Endothelial cell (in vitro differentiated cells): ENCODE results near the gene PHF10. TPM values are rescaled to one million over a fixed set of nuclear protein-coding genes. Genes with fewer than 3 reads are reported as not detected.
A peak's percentile ranks its signal among the peaks of the same experiment; 100 is the strongest.
"Not testable (repeated sequence)": the region's sequence is repeated elsewhere in the genome, so short reads cannot be mapped to it uniquely, and the experiment has no call there.

Experiments used
- DNase-seq: peaks from one replicate; pipeline ENCODE4 v3.0.0; 2021; ENCODE audit warnings: low spot score
- H3K27ac Mint-ChIP-seq: one replicate; pipeline ENCODE4 v1.8.0; 2021; ENCODE audit warnings: mixed read lengths, inconsistent platforms; ENCODE audit not compliant: unreplicated experiment
- H3K27me3 Mint-ChIP-seq: one replicate; pipeline ENCODE4 v1.8.0; 2021; ENCODE audit warnings: mild to moderate bottlenecking, moderate library complexity, mixed read lengths, inconsistent platforms; ENCODE audit not compliant: unreplicated experiment
- H3K36me3 Mint-ChIP-seq: one replicate; pipeline ENCODE4 v1.8.0; 2021; ENCODE audit warnings: mild to moderate bottlenecking, low read depth, mixed read lengths, inconsistent platforms; ENCODE audit not compliant: unreplicated experiment
- H3K4me1 Mint-ChIP-seq: one replicate; pipeline ENCODE4 v1.8.0; 2021; ENCODE audit warnings: mild to moderate bottlenecking, mixed read lengths, inconsistent platforms; ENCODE audit not compliant: unreplicated experiment
- H3K4me3 Mint-ChIP-seq: one replicate; pipeline ENCODE4 v1.8.0; 2021; ENCODE audit warnings: mild to moderate bottlenecking, mixed read lengths, inconsistent platforms; ENCODE audit not compliant: unreplicated experiment
- H3K9me3 Mint-ChIP-seq: one replicate; pipeline ENCODE4 v1.8.0; 2021; ENCODE audit warnings: mixed read lengths, inconsistent platforms; ENCODE audit not compliant: unreplicated experiment
- total RNA-seq: library from RNA; stranded (reverse); fragmentation: NEBNext Ultra II Directional; extraction: Animal tissue kit (Norgen Biotek cat#: 25700); gene quantifications from one replicate; pipeline ENCODE4 v1.2.1, GENCODE V29; 2021; ENCODE audit not compliant: unreplicated experiment
- TF ChIP-seq, protein P1 (sequence below): fragments of 200-600 bp; sonication (generic); IDR thresholded peaks from one replicate; pipeline ENCODE4 v1.5.0; 2021; ENCODE audit warnings: antibody characterized with exemption; ENCODE audit not compliant: unreplicated experiment

PHF10 gene
- total RNA-seq, 1 donor from 2014 or later: 33.6 TPM

GRCh38 chr6:169702840-169703246 lies 21.5 kb downstream of the PHF10 start:
- peaks cover 8% of the 10 kb centered on the region for H3K27me3 Mint-ChIP-seq
- H3K36me3 Mint-ChIP-seq: peaks cover 12% of the 10 kb centered on the region
- H3K9me3 Mint-ChIP-seq: no peaks in the 10 kb centered on the region
- peak overlapping the region; percentile 96 for H3K4me3 Mint-ChIP-seq
- TF ChIP-seq, protein P1, sequence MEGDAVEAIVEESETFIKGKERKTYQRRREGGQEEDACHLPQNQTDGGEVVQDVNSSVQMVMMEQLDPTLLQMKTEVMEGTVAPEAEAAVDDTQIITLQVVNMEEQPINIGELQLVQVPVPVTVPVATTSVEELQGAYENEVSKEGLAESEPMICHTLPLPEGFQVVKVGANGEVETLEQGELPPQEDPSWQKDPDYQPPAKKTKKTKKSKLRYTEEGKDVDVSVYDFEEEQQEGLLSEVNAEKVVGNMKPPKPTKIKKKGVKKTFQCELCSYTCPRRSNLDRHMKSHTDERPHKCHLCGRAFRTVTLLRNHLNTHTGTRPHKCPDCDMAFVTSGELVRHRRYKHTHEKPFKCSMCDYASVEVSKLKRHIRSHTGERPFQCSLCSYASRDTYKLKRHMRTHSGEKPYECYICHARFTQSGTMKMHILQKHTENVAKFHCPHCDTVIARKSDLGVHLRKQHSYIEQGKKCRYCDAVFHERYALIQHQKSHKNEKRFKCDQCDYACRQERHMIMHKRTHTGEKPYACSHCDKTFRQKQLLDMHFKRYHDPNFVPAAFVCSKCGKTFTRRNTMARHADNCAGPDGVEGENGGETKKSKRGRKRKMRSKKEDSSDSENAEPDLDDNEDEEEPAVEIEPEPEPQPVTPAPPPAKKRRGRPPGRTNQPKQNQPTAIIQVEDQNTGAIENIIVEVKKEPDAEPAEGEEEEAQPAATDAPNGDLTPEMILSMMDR: no peak
- no peak for DNase-seq
- H3K4me1 Mint-ChIP-seq: peaks cover 33% of the 10 kb centered on the region
- peak overlapping the region; percentile 92 for H3K27ac Mint-ChIP-seq

DNA sequence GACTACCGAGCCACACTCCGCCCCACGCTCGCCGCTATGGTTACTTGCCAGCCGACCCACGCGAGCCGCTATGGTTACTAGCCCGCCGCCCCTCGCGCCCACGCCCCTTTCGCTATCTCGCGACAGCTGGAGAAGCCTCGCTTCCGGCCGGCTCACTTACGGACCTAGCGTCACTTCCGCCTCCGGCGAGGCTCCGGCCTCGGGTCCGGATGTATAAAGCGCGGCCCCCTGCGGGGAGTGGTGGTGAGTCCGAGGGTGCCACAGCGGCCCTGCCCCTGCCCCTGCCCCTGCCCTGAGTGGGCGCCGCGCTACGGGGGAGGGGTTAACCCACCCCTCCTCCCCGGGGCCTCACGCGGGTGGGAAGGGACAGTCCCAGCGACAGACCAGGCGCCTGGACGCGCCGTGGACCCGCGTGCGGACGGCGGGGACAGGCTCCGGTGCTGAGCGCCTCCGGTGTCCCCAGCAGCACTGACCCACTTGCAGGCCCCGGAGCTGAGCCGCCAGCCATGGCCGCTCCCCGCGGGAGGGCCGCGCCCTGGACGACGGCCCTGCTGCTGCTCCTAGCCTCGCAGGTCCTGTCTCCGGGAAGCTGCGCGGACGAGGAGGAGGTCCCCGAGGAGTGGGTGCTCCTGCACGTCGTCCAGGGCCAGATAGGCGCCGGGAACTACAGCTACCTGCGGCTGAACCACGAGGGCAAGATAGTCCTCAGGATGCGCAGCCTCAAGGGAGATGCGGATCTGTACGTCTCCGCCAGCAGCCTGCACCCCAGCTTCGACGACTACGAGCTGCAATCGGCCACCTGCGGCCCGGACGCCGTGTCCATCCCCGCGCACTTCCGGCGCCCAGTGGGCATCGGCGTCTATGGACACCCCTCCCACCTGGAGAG lies 22.1 kb downstream of the PHF10 start, which contains the start of the genes C6orf120 and WDR27:
Gene C6orf120, plus strand, starts transcription at position 173 of the 886 bp plus-strand sequence. Its CDS starts 334 bp downstream, at position 507.
Gene WDR27, minus strand, starts transcription at position 76 of the 886 bp plus-strand sequence. CDS start 13,024 bp downstream, outside the sequence.
- H3K4me1 Mint-ChIP-seq: peaks cover 36% of the 10 kb centered on the region
- TF ChIP-seq, protein P1: no peak
- H3K27me3 Mint-ChIP-seq: peaks cover 12% of the 10 kb centered on the region
- DNase-seq: peak; percentile 96
- H3K36me3 Mint-ChIP-seq: peaks cover 17% of the 10 kb centered on the region
- peak within 1 kb of the TSS; percentile 96 for H3K4me3 Mint-ChIP-seq
- H3K27ac Mint-ChIP-seq: peak within 1 kb of the TSS; percentile 92
- H3K9me3 Mint-ChIP-seq: no peaks in the 10 kb centered on the region

- H3K4me1 Mint-ChIP-seq: peaks cover 36% of the 10 kb centered on the region
- TF ChIP-seq, protein P1: no peak
- H3K36me3 Mint-ChIP-seq: peaks cover 18% of the 10 kb centered on the region
- no peaks in the 10 kb centered on the region for H3K9me3 Mint-ChIP-seq
- H3K27me3 Mint-ChIP-seq: peaks cover 12% of the 10 kb centered on the region
- DNase-seq: no peak
- peak overlapping the region; percentile 95 for H3K4me3 Mint-ChIP-seq
- H3K27ac Mint-ChIP-seq: peak overlapping the region; percentile 57
Measured at GRCh38 chr6:169701311-169701953, 22.9 kb downstream of the PHF10 start.

GRCh38 chr6:169700296-169700695 lies 24.0 kb downstream of the PHF10 start:
- H3K27me3 Mint-ChIP-seq: peaks cover 12% of the 10 kb centered on the region
- H3K36me3 Mint-ChIP-seq: peaks cover 24% of the 10 kb centered on the region
- TF ChIP-seq, protein P1: no peak
- H3K27ac Mint-ChIP-seq: peak overlapping the region; percentile 42
- peaks cover 36% of the 10 kb centered on the region for H3K4me1 Mint-ChIP-seq
- H3K4me3 Mint-ChIP-seq: no peak overlapping the region
- H3K9me3 Mint-ChIP-seq: no peaks in the 10 kb centered on the region
- no peak for DNase-seq

- Mint-ChIP-seq H3K36me3 (peaks cover 31% of the 10 kb centered on the region), H3K27me3 (peaks cover 13% of the 10 kb centered on the region), H3K4me1 (peaks cover 26% of the 10 kb centered on the region)
- not testable (repeated sequence) for H3K27ac Mint-ChIP-seq, H3K9me3 Mint-ChIP-seq, H3K4me3 Mint-ChIP-seq
- DNase-seq: peak; percentile 48
- TF ChIP-seq, protein P1: peak; percentile 47
Measured at GRCh38 chr6:169697115-169697514, 27.2 kb downstream of the PHF10 start.
